ENCODE results near the gene TOP3B. TPM values are rescaled to one million over a fixed set of nuclear protein-coding genes. Genes with fewer than 3 reads are reported as not detected.

The TOP3B gene
- total and polyA plus RNA-seq, 2 experiments from 2014 or later: 35.7 to 77.7 TPM

GRCh38 chr22:21962655-21962949 is 20.0 kb downstream of the TOP3B start (continued):
- no peak for TF ChIP-seq ZNF331 (CRISPR knock-in tag; IDR thresholded peaks at IDR 0.05; ENCODE audit: low read depth)
- no peak for TF ChIP-seq REST (IDR thresholded peaks at IDR 0.05; ENCODE audit: unreplicated experiment)
- TF ChIP-seq JUNB (IDR thresholded peaks at IDR 0.05; ENCODE audit: unreplicated experiment): no peak
- no peak for TF ChIP-seq ETS1 (IDR thresholded peaks at IDR 0.05)

- Mint-ChIP-seq H3K27me3 (ENCODE audit: insufficient read depth, low read depth, poor library complexity) (peaks cover 13% of the 10 kb centered on the region), H3K4me3 (no peak overlapping the region), H3K27ac (no peak overlapping the region), H3K9me3 (peaks cover 4% of the 10 kb centered on the region; the same call in 2 of the 3 replicates), H3K36me3 (ENCODE audit: low read depth) (peaks cover 65% of the 10 kb centered on the region), H3K4me1 (no peaks in the 10 kb centered on the region)
- H3K4me2 ChIP-seq: no peak overlapping the region
- no peak overlapping the region for H2AFZ ChIP-seq
- DNase-seq (ENCODE audit: low spot score) (no peak), ATAC-seq (no peak)
- H3K79me2 ChIP-seq (replicated peaks; ENCODE audit: insufficient read depth): no peaks in the 10 kb centered on the region
- H3K27ac ChIP-seq (ENCODE audit: low read depth): no peak overlapping the region
- no peaks in the 10 kb centered on the region for H3F3A ChIP-seq (replicated peaks; ENCODE audit: low read depth)
- H4K20me1 ChIP-seq (replicated peaks; ENCODE audit: insufficient read depth): peaks cover 5% of the 10 kb centered on the region; the same call in 1 of the 2 replicates
- peaks cover 8% of the 10 kb centered on the region; the same call in 1 of the 2 replicates for H3K36me3 ChIP-seq (ENCODE audit: insufficient read depth)
- no peaks in the 10 kb centered on the region for H3K9me2 ChIP-seq (ENCODE audit: insufficient read depth)
- no peak overlapping the region for H3K4me3 ChIP-seq
- H3K4me1 ChIP-seq (ENCODE audit: insufficient read depth): no peaks in the 10 kb centered on the region
- H3K27me3 ChIP-seq (ENCODE audit: insufficient read depth): 0 out of 2 replicates have a peak, but pooled peaks cover 3% of the 10 kb centered on the region
- TF ChIP-seq EZH2 (IDR thresholded peaks at IDR 0.05; ENCODE audit: low read depth, unreplicated experiment) (no peak), ZNF114 (CRISPR knock-in tag; IDR thresholded peaks at IDR 0.05) (no peak), REST (IDR thresholded peaks at IDR 0.05; ENCODE audit: unreplicated experiment) (no peak), ETS1 (IDR thresholded peaks at IDR 0.05) (no peak), POLR2AphosphoS5 (IDR thresholded peaks at IDR 0.05; ENCODE audit: low read depth) (no peak), NANOG (IDR thresholded peaks at IDR 0.05; ENCODE audit: borderline replicate concordance) (no peak), JUNB (IDR thresholded peaks at IDR 0.05; ENCODE audit: unreplicated experiment) (no peak), EZH2phosphoT487 (IDR thresholded peaks at IDR 0.05; ENCODE audit: unreplicated experiment) (no peak), CREB1 (CRISPR knock-in tag; IDR thresholded peaks at IDR 0.05; ENCODE audit: low read depth) (no peak)
Measured at GRCh38 chr22:21961886-21962654, 20.5 kb downstream of the TOP3B start.

Measured in GM23338 (cell line).